K562 (cell line): Measurements from ENCODE around the gene FMC1. TPM values are rescaled to one million over a fixed set of nuclear protein-coding genes. Genes with fewer than 3 reads are reported as not detected.

Experiments
- FOXK2 ChIP-seq, 2 experiments: fragments of 450-650 bp; IDR thresholded peaks in 1 of 2; conservative IDR thresholded peaks in 1 of 2; 2 replicates each; pipeline ENCODE4 v1.6.1; 2016; ENCODE audit warnings: low read depth in 2 of 2, mild to moderate bottlenecking in 1 of 2
- MEIS2 ChIP-seq: fragments of 450-650 bp; IDR thresholded peaks from 2 replicates; pipeline ENCODE4 v1.6.1; 2014; ENCODE audit warnings: mild to moderate bottlenecking; ENCODE audit not compliant: partially characterized antibody
- NR3C1 ChIP-seq: sonication (generic); formaldehyde crosslinking; IDR thresholded peaks from 2 replicates; pipeline ENCODE4 v1.8.1; 2022; ENCODE audit warnings: missing genetic modification reagents
- PPARD ChIP-seq: fragments of 250-450 bp; sonication (Bioruptor Pico); IDR thresholded peaks from 2 replicates; pipeline ENCODE4 v1.8.0; 2022; ENCODE audit warnings: inconsistent platforms, mild to moderate bottlenecking, moderate library complexity
- SMARCA4 ChIP-seq: fragments of 450-650 bp; IDR thresholded peaks from 2 replicates; pipeline ENCODE4 v1.6.1; 2016
- SNIP1 ChIP-seq: fragments of 450-650 bp; IDR thresholded peaks from 2 replicates; pipeline ENCODE4 v1.7.1; 2017; ENCODE audit warnings: low read depth, mild to moderate bottlenecking
- SREBF1 ChIP-seq: fragments of 150-350 bp; IDR thresholded peaks from 2 replicates; pipeline ENCODE4 v1.6.1; 2014; ENCODE audit warnings: antibody characterized with exemption, low read depth, low read length, borderline replicate concordance
- polyA plus RNA-seq, 8 experiments: library from polyadenylated mRNA; depleted of rRNA in 4 of 8; stranded (reverse) in 5 of 8; unstranded in 3 of 8; fragments of >200 nt; fragmentation: Nextera tagmentation in 2 of 8; fragmentation: Illumina TruSeq in 1 of 8; extraction: Ambion mirVana in 2 of 8; extraction: Trizol in 1 of 8; gene quantifications; 2 replicates each; pipeline versions ENCODE4 v1.2.1 to v1.2.3, GENCODE V29; 2011 to 2014; ENCODE audit warnings: inconsistent platforms in 1 of 8, missing spikeins in 1 of 8
- total RNA-seq, 7 experiments: library from RNA; depleted of rRNA in 6 of 7; stranded (reverse); fragments of >200 nt in 6 of 7; fragmentation: Illumina TruSeq in 2 of 7; extraction: Trizol in 2 of 7; gene quantifications; 2 replicates each; pipeline versions ENCODE4 v1.2.1 to v1.2.3, GENCODE V29; 2011 to 2021; ENCODE audit warnings: low replicate concordance in 1 of 7
- TF ChIP-seq, protein P1 (sequence below): IDR thresholded peaks from 2 replicates; pipeline ENCODE4 v1.6.1; 2011; ENCODE audit not compliant: insufficient read length; ENCODE audit errors: extremely low read depth
- TF ChIP-seq, protein P2 (sequence below): fragments of 200-600 bp; sonication (generic); IDR thresholded peaks from one replicate; pipeline ENCODE4 v1.6.1; 2012; ENCODE audit warnings: mild to moderate bottlenecking, low read depth, low read length, inconsistent platforms
- TF ChIP-seq, protein P3 (sequence below): fragments of 250-450 bp; sonication (Bioruptor Pico); IDR thresholded peaks from 2 replicates; pipeline ENCODE4 v1.8.0; 2022; ENCODE audit warnings: moderate library complexity, mild to moderate bottlenecking, inconsistent platforms
- TF ChIP-seq, protein P4 (sequence below): fragments of 450-650 bp; IDR thresholded peaks from 2 replicates; pipeline ENCODE4 v1.6.1; 2017; ENCODE audit warnings: antibody characterized with exemption

Gene FMC1
- total and polyA plus RNA-seq, 9 of the 15 experiments (the other 6 are each of a cell fraction or from before 2014, with no cell fraction given) = 14.0 to 116 (median 29.0) TPM

DNA sequence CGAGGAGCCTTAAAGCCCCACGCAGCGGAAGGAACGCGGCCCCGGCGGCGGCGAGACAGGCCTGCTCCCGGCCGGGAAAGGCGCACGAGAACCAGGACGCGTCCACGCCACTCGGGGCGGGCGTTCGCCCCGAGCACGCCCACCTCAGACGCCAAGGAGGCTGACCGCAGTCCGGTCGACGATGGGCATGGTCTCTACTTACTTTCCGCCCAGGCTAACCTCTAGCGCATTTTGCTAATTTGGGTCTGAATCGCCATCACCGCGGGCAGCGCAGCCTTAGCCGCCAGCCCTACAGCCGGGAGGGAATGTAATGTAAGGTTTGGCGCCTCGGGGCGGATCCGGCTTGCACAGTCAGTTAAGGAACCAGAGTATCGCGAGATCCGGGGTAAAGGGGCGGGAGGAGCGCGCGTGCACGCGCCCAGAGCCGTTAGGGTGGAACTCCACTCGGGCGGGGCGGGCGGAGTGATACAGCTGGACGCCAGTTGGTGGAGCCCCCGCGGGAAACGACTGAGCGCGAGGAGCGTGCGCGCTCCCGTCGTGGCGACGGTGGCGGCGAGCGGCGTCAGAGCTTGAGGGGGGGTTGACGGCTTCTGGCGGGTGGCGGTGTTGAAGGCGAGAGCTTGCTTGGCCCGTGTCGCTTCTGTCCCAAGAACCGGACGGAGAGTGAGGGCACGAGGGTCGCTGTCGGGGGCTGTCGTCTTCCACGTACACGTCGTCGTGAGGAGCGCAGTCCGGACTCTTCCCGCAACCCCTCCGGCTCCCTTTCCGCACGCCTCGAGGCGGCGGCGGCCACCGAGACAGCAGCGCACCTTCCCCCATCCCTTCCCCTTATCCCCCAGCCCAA lies 18.5 kb downstream of the FMC1 start, which contains the start of gene LUC7L2 (continued):
- TF ChIP-seq PPARD (CRISPR knock-in tag) (no peak), SREBF1 (no peak; the same call in 1 of the 2 replicates), SMARCA4 (peak; percentile 57; the same call in 1 of the 2 replicates), FOXK2 (conservative IDR thresholded peaks at IDR 0.05 in 1 of 2, IDR thresholded peaks at IDR 0.05 in 1 of 2; ENCODE audit: low read depth in 2 of 2) (no peak; a peak in 2 of 4 replicates), MEIS2 (no peak), NR3C1 (CRISPR knock-in tag) (peak; percentile 89; the same call in 1 of the 2 replicates), SNIP1 (no peak)
- TF ChIP-seq, protein P1, sequence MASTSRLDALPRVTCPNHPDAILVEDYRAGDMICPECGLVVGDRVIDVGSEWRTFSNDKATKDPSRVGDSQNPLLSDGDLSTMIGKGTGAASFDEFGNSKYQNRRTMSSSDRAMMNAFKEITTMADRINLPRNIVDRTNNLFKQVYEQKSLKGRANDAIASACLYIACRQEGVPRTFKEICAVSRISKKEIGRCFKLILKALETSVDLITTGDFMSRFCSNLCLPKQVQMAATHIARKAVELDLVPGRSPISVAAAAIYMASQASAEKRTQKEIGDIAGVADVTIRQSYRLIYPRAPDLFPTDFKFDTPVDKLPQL = peak; percentile 52
- TF ChIP-seq, protein P2, sequence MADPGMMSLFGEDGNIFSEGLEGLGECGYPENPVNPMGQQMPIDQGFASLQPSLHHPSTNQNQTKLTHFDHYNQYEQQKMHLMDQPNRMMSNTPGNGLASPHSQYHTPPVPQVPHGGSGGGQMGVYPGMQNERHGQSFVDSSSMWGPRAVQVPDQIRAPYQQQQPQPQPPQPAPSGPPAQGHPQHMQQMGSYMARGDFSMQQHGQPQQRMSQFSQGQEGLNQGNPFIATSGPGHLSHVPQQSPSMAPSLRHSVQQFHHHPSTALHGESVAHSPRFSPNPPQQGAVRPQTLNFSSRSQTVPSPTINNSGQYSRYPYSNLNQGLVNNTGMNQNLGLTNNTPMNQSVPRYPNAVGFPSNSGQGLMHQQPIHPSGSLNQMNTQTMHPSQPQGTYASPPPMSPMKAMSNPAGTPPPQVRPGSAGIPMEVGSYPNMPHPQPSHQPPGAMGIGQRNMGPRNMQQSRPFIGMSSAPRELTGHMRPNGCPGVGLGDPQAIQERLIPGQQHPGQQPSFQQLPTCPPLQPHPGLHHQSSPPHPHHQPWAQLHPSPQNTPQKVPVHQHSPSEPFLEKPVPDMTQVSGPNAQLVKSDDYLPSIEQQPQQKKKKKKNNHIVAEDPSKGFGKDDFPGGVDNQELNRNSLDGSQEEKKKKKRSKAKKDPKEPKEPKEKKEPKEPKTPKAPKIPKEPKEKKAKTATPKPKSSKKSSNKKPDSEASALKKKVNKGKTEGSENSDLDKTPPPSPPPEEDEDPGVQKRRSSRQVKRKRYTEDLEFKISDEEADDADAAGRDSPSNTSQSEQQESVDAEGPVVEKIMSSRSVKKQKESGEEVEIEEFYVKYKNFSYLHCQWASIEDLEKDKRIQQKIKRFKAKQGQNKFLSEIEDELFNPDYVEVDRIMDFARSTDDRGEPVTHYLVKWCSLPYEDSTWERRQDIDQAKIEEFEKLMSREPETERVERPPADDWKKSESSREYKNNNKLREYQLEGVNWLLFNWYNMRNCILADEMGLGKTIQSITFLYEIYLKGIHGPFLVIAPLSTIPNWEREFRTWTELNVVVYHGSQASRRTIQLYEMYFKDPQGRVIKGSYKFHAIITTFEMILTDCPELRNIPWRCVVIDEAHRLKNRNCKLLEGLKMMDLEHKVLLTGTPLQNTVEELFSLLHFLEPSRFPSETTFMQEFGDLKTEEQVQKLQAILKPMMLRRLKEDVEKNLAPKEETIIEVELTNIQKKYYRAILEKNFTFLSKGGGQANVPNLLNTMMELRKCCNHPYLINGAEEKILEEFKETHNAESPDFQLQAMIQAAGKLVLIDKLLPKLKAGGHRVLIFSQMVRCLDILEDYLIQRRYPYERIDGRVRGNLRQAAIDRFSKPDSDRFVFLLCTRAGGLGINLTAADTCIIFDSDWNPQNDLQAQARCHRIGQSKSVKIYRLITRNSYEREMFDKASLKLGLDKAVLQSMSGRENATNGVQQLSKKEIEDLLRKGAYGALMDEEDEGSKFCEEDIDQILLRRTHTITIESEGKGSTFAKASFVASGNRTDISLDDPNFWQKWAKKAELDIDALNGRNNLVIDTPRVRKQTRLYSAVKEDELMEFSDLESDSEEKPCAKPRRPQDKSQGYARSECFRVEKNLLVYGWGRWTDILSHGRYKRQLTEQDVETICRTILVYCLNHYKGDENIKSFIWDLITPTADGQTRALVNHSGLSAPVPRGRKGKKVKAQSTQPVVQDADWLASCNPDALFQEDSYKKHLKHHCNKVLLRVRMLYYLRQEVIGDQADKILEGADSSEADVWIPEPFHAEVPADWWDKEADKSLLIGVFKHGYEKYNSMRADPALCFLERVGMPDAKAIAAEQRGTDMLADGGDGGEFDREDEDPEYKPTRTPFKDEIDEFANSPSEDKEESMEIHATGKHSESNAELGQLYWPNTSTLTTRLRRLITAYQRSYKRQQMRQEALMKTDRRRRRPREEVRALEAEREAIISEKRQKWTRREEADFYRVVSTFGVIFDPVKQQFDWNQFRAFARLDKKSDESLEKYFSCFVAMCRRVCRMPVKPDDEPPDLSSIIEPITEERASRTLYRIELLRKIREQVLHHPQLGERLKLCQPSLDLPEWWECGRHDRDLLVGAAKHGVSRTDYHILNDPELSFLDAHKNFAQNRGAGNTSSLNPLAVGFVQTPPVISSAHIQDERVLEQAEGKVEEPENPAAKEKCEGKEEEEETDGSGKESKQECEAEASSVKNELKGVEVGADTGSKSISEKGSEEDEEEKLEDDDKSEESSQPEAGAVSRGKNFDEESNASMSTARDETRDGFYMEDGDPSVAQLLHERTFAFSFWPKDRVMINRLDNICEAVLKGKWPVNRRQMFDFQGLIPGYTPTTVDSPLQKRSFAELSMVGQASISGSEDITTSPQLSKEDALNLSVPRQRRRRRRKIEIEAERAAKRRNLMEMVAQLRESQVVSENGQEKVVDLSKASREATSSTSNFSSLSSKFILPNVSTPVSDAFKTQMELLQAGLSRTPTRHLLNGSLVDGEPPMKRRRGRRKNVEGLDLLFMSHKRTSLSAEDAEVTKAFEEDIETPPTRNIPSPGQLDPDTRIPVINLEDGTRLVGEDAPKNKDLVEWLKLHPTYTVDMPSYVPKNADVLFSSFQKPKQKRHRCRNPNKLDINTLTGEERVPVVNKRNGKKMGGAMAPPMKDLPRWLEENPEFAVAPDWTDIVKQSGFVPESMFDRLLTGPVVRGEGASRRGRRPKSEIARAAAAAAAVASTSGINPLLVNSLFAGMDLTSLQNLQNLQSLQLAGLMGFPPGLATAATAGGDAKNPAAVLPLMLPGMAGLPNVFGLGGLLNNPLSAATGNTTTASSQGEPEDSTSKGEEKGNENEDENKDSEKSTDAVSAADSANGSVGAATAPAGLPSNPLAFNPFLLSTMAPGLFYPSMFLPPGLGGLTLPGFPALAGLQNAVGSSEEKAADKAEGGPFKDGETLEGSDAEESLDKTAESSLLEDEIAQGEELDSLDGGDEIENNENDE = peak; percentile 81
- TF ChIP-seq, protein P3, sequence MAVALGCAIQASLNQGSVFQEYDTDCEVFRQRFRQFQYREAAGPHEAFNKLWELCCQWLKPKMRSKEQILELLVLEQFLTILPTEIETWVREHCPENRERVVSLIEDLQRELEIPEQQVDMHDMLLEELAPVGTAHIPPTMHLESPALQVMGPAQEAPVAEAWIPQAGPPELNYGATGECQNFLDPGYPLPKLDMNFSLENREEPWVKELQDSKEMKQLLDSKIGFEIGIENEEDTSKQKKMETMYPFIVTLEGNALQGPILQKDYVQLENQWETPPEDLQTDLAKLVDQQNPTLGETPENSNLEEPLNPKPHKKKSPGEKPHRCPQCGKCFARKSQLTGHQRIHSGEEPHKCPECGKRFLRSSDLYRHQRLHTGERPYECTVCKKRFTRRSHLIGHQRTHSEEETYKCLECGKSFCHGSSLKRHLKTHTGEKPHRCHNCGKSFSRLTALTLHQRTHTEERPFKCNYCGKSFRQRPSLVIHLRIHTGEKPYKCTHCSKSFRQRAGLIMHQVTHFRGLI (CRISPR knock-in tag) = no peak
- TF ChIP-seq, protein P4, sequence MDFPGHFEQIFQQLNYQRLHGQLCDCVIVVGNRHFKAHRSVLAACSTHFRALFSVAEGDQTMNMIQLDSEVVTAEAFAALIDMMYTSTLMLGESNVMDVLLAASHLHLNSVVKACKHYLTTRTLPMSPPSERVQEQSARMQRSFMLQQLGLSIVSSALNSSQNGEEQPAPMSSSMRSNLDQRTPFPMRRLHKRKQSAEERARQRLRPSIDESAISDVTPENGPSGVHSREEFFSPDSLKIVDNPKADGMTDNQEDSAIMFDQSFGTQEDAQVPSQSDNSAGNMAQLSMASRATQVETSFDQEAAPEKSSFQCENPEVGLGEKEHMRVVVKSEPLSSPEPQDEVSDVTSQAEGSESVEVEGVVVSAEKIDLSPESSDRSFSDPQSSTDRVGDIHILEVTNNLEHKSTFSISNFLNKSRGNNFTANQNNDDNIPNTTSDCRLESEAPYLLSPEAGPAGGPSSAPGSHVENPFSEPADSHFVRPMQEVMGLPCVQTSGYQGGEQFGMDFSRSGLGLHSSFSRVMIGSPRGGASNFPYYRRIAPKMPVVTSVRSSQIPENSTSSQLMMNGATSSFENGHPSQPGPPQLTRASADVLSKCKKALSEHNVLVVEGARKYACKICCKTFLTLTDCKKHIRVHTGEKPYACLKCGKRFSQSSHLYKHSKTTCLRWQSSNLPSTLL = no peak
